GM12872 (cell line): ENCODE data around the gene PFKL.

Experiments used
- TF ChIP-seq, protein P1 (sequence below): IDR thresholded peaks from 3 replicates; pipeline ENCODE4 v1.5.1; 2011; ENCODE audit warnings: low read depth, mild to moderate bottlenecking, low read length, moderate library complexity; ENCODE audit not compliant: insufficient read depth

The PFKL gene

DNA sequence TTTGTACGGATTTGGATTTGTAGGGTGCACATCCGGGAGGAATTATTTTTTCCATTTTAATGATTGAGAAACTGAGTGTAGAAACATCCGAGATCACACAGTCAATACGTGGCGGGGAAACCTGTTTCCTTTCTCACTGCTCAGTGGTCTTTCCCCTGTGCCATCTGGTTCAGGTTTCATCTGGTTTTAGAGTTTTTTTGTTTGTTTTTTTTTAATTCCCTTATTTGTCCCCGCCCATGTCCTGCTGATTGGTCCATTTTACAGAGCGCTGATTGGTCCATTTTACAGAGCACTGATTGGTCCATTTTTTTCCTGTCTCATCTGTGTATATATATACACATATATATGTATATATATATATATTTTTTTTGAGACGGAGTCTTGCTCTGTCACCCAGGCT lies 59.5 kb downstream of the PFKL start:
- TF ChIP-seq, protein P1, sequence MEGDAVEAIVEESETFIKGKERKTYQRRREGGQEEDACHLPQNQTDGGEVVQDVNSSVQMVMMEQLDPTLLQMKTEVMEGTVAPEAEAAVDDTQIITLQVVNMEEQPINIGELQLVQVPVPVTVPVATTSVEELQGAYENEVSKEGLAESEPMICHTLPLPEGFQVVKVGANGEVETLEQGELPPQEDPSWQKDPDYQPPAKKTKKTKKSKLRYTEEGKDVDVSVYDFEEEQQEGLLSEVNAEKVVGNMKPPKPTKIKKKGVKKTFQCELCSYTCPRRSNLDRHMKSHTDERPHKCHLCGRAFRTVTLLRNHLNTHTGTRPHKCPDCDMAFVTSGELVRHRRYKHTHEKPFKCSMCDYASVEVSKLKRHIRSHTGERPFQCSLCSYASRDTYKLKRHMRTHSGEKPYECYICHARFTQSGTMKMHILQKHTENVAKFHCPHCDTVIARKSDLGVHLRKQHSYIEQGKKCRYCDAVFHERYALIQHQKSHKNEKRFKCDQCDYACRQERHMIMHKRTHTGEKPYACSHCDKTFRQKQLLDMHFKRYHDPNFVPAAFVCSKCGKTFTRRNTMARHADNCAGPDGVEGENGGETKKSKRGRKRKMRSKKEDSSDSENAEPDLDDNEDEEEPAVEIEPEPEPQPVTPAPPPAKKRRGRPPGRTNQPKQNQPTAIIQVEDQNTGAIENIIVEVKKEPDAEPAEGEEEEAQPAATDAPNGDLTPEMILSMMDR = no peak

DNA sequence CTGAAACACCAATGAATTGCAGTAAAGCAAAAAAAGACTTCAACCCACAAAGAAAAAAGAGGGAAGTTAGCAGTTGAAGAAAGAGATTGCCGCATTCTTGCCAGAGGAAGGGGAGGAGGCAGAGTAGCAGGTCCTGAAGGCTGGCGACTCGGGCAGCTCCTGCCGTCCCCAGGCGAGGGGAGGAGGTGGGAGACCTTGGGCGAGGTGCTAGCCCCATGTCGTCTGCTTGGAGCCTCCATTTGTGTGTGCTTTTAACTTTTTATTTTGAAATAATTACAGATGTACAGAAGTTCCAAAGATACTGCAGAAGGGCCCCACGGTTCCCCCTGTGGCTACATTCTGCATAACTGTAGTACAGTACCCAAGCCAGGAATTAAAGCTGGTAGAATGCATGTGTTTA lies 60.3 kb downstream of the PFKL start:
- TF ChIP-seq, protein P1 = peak; percentile 4; the same call in 1 of the 3 replicates

DNA sequence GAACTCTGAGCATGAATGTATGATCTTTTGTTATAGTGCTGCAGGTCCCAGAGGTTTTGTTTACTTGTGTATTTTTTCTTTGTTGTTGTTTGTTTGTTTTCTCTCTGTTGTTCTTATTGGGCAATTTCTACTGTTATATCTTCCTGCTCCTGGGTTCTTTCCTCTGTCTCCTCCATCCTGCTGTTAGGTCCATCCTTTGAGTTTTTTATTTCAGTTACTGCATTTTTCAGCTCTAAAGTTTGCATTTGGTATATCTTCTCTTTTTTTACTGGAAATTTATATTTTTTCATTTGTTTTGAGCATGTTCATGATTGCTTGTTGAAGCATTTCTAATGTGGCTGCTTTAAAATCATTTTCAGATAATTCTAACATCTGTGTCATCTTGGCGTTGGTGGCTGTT lies 63.4 kb downstream of the PFKL start:
- TF ChIP-seq, protein P1 = no peak

DNA sequence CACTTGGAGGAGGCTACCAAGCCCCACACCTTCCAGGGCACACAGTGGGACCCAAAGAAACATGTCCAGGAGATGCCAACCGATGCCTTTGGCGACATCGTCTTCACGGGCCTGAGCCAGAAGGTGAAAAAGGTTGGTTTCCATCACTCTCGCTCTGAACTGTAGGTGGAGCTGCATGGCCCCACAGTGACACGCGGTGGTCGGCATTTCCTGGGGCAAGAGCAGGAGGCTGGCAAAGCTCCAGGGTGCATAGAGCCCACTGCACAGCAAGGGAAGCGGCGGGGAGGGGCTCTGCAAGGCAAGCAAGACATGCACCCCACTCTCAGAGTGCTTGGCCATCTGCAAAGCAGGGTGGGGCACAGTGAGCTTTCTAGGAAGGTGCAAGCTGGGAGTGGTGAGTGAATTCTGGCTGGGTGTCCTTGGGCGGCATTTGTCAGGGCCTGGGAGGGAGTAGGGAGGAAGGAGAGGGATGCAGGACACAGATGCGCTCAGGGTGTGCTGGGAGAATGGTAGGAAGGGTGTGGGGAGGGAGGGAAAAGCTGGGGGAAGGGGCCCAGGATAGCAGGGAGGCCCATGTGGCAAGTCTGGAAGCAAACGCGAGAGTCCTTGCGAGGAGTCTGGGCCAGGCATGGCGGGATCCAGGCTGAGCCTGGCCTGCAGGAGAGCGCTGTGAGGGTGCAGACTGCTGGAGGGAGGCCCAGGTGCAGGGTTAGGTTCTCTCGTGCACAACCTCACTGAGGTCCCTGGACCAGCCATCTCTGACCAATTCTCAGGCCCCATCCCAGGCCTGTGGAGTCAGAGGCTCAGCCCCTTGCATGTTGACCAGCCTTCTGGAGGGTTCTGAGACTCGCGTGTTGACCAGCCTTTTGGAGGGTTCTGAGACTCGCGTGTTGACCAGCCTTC lies 64.5 kb downstream of the PFKL start:
- TF ChIP-seq, protein P1 = no peak

DNA sequence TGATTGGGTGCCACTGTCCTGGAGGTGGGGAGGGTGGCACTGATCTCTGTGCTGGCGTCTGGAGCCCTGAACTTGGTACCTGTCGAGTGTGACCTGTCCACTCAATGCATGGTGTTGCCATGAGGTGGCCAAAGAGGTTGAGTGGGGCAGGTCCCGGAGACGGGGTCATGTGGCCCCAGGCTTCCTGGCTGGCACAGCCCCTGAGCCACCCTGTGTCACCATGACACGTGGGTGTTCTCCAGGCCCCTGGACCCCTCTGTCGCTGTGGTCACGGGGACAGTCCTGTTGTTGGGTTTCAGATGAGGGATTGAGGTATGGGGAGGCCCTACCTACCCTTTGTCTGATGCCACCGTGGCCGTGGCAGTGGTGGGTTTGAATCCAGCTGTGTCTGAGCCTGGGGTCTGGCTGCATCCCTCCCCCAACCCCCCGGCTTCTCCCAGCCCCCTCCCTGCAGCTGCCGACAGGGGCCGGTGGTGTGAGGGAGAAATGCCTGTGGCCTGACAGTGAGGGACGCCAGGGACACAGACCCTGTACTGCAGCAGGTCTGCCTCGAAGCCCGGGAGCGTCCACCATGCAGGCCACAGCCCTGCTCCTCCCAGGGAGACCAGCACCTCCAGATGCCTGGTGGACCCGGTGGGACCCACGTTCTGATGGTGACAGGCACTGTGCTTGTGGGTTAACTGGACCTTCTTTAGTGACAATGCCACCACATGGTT lies 65.6 kb downstream of the PFKL start:
- TF ChIP-seq, protein P1 = no peak

DNA sequence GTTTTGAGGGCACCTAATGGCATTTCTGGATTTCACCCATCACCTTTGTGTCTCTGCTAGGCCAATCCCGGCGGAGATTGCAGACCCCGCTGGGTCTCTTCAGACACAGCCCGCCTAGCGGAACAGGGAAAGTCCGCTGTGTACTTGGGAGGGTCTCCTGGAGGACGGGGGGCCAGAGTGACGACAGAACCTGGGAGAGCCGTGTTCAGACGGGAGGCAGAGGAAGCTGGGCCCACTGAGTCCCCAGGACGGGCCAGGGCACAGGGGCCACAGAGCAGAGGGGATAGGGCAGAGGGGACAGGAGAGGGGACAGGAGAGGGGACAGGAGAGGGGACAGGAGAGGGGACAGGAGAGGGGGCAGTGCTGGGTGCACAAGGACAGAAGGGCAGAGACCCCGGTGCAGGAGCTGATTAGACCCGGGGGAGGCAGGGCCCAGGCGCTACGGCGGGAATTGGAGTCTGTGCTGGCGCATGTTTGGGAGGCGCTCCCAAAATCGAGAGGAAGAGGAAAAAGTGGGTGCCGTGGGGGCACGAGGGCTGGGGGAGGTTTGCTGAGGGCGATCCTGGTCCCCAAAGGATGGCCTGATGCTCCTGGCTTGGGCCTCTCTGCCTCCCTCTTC lies 66.2 kb downstream of the PFKL start:
- TF ChIP-seq, protein P1 = no peak

DNA sequence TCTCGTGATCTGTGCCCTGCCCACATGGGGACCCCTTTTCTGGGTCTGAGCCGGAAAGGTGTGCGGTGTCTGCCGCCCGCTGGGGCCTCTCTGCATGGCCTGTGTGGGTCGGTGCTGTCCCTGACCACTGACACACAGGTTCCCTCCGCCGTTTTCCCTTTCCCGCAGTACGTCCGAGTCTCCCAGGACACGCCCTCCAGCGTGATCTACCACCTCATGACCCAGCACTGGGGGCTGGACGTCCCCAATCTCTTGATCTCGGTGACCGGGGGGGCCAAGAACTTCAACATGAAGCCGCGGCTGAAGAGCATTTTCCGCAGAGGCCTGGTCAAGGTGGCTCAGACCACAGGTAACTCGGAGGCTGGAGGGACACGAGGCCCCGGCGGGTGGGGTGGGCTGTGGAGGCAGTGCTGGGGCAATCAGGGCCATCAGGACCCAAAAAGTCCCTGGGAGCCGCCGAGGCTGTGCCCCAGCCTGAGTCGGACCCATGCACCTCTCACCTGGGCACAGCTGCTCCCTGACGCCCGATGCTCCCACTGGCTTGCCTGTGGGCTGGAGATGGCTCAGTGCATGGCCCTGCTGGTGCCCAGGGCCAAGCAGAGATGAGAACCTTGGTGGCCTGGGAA lies 66.8 kb downstream of the PFKL start:
- TF ChIP-seq, protein P1 = no peak
